ENCODE results near the gene ZFAND5.

ZFAND5 gene

GRCh38 chr9:72362680-72363139 is 2.3 kb downstream of the ZFAND5 start:
- ATAC-seq (peak; percentile 40), DNase-seq (peak; percentile 48)

- DNase-seq (no peak), ATAC-seq (no peak)
These were observed 2.9 kb downstream of the ZFAND5 start for GRCh38 chr9:72362118-72362531.

DNA sequence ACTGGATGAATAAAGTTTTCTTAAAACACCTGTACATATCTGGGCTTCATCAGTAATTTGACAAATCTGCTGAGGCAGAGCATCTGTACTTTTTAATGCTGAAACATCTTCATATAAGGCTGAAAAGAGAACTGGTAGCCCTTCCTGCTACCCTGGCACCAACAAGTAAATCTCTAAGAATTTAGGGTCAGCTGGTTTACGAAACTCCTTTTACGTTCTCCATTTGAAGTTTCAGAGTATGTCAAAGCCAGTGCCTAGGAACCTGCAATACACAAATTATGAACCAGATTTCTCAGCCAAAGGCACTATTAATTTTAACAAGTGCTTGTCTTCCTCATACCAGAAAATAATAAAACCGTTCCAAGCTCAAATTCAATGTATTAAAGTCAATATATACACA is 3.8 kb downstream of the ZFAND5 start:
- no peak for DNase-seq
- no peak for ATAC-seq

- ATAC-seq (no peak), DNase-seq (no peak)
These were observed 4.7 kb downstream of the ZFAND5 start for GRCh38 chr9:72360324-72360723.

DNA sequence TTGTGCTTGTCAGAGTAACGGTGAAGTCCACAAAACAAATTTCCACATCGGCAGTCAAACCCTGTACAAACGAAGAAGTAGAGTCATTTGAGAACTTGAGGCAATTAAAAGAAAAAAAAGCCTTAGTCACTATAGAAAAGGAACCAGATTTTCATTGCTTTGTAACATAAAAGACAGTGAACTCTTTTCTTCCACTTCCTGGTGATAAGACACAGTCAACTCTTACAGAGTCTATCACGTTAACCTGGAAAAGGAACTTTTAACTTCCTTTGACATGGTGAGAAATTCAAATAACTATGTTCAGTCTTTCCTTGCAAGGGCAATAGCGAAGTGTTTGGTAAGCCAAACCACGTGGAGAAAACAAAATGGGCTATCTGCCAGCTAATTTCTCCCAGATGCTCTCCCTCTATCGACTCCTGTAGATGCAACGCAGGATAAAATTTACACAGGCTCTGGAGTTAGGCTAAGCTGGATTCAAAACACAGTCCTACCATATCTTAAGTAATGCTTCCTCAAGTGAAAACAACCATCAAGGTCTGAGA is 8.9 kb downstream of the ZFAND5 start:
- no peak for DNase-seq
- ATAC-seq: no peak

DNA sequence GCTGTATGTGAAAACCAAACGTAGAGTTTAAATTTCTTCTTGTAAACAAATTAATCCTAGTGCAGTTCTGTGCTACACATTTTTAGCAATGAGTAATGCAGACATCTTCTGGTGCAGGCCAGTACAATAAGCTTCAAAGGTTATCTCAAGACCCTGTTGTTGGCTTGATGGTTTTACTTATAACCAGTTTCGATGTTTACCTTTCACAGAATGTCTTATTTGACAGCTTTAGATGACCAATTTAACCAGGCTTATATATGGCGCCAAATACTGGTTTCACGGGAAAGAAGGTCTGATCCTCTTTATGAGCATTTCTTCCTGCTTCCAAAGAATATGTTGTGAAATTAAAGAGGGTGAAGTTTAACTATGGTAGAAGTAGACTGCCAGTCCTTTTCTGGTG is 9.9 kb downstream of the ZFAND5 start:
- no peak for DNase-seq
- no peak for ATAC-seq

- DNase-seq: no peak
- no peak for ATAC-seq
These were observed 10.3 kb downstream of the ZFAND5 start for GRCh38 chr9:72354704-72355103.

GRCh38 chr9:72353455-72354116 is 11.4 kb downstream of the ZFAND5 start:
- ATAC-seq (no peak), DNase-seq (no peak)

GRCh38 chr9:72352911-72353388 is 12.1 kb downstream of the ZFAND5 start:
- ATAC-seq (no peak), DNase-seq (no peak)

- ATAC-seq (peak; percentile 54), DNase-seq (no peak)
These were observed 13.2 kb downstream of the ZFAND5 start for GRCh38 chr9:72351538-72352453.

- no peak for DNase-seq
These were observed 15.1 kb downstream of the ZFAND5 start for GRCh38 chr9:72349911-72350310.

DNA sequence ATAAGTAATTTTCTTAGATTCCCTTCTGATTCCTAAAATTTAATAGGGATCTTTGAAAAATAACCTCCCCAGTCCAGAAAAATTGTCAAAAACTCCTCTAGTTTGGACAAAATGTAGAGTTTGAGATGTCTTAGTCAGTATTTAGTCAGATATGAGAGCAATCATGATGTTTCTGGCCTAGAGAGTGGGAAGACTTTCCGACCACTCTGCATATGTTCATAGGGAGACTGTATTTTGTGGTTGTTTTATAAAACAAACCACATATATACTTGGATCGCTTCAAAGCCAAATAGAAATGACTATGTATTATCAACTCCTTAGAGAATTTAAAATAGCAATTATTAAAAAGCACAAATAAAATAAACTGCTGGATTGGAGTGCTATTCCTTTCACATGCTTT is 15.8 kb downstream of the ZFAND5 start:
- peak; percentile 70 for ATAC-seq
- no peak for DNase-seq

More at GRCh38 chr9:72349911-72350310, 15.1 kb downstream of the ZFAND5 start:
- no peak for ATAC-seq

DNA sequence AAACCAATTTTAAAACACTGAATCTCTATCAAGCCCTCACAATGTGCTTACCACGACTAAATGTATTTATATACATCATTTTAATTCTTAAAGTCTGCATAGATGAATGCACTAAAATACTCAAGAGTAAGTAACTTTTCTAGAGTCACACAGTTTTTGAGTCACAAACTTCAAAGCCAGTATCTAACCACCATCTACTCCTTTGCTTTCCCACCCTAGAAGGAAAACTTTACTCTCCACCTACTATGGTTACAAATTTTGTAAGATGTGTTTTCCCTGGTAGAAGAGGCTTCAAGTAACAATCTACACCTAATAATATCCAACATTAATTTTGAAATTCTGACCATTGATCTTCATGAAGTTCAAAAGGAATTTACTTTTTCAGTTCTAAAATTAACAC is 18.7 kb downstream of the ZFAND5 start:
- peak; percentile 66 for ATAC-seq

GRCh38 chr9:72338631-72339030 is 26.4 kb downstream of the ZFAND5 start:
- no peak for DNase-seq

More for the DNA sequence above, 18.7 kb downstream of the ZFAND5 start:
- DNase-seq: no peak

DNA sequence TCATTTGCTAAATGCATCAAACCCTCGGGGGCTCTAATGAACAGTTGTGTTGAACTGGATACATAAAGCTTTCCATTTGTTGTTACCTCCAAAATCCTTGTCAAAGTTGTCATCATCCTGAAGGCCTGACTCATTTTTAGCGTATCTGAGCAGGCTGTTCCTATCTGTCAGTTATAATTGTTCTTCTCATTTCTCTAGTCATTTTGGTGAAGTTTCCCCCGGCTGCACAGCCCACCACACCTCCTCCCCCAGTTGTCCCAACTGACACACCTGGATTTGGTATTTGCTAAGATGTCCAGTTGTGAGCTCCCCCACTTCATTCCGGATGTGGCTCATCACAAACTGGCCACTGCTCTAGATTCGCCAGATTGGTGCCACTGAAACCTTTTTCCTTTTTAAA is 27.7 kb downstream of the ZFAND5 start:
- ATAC-seq (no peak), DNase-seq (no peak)

More at GRCh38 chr9:72338631-72339030, 26.4 kb downstream of the ZFAND5 start:
- no peak for ATAC-seq

DNA sequence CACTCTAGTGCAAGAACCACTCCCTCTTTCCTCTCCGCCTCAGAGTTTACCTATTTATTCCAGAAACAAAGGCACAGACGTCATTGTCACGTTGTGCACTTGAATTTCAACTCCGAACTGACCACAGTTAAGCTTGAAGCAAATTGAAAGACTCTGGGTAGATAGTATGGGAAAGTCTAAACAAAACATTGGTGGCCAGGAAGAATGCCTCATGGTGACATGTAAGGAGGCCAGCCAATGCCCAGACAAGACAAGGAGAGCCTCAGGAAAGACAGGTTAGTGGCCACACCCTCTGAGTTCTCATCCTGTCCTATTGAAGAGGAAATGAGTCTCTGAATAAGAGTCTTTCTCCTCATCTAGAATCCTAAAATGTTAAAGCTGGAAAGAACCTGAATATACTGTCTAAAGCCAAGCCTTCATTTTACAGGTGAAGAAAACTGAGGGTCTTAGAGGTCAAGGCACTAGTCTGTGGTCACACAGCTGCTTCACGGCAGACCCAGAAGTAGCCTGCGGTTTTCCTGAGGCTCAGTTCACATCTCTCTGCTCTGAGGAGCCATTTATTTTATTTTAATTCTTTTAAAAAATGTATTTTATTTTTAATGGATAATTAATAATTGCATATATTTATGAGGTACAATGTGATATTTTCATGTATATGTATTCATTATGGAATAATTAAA is 30.2 kb downstream of the ZFAND5 start:
- DNase-seq (no peak), ATAC-seq (no peak)

DNA sequence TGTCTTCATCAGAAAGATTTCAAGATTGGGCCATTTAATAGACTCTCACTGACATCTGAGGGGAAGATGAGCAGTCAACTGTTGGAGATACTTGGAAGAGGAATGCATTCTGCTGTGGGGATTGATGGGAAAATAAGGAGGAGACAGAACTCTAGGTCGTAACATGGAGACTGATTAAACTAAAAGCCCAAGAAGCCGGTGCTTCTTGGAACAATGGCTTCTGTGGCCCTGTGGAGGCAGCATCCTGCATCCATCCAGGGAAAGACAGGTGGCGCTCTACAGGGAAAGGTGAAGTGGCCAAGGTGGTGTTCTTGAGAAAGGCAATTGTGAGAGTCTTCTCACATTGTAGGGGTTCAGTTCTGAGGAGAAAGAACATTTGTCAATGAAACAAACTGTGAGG is 31.3 kb downstream of the ZFAND5 start:
- no peak for DNase-seq
- ATAC-seq: no peak

DNA sequence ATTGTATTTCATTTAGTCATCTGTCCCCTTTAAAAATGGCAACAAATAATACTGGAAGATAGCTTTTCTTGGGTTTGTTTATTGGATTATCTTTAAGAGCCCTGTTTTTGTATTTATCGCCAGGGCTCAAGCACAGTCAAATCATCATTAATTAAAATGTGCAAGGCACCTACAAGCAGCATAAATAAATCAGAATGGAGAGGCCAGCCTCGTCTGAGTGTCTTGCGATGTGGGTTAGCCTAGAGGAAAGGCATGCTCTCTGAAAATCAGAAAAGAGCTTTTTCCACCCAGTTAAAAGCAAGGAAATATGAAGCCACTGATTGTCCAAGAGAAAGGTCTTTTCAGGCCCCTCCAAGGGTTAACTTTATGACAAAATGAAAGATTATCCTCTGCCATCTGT is 31.8 kb downstream of the ZFAND5 start:
- no peak for ATAC-seq
- no peak for DNase-seq

DNA sequence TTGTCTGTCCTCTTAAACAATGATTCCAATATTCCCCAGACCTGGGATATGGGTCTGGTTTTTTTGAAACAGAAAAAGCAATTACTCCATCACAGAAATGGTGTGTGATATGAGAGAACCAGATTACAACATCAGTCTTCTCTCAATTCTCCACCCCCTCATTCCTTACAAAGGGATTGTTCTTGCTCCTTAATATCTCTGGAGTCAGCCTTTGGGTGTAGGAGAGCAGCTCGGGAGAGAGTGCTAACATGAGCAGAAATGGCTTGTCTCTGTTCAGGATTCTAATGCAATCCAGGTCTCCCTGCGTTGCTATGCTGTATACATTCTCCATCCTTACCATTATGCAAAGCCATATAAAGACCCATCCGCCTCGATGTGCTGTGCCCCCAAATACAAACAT is 32.7 kb downstream of the ZFAND5 start:
- DNase-seq (no peak), ATAC-seq (no peak)

DNA sequence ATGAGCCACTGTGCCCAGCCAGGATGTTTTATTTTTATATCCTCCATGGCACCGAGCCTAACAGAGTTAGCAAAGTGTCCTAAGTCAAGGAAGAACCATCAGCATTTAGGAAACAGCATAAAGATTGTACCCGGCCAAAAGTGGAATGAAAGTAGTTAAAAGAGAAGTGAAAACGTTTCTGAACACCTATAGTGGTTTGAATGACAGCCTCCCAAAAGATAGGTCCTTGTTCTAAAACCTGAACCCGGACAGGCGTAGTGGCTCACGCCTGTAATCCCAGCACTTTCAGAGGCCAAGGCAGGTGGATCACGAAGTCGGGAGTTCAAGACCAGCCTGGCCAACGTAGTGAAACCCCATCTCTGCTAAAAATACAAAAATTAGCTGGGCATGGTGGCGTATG is 37.4 kb downstream of the ZFAND5 start:
- DNase-seq (no peak), ATAC-seq (no peak)

- no peak for DNase-seq
These were observed 38.4 kb downstream of the ZFAND5 start for GRCh38 chr9:72326641-72327040.

GRCh38 chr9:72324974-72325373 is 40.0 kb downstream of the ZFAND5 start:
- DNase-seq (no peak), ATAC-seq (no peak)

More at GRCh38 chr9:72326641-72327040, 38.4 kb downstream of the ZFAND5 start:
- no peak for ATAC-seq
